NCI-H2196 treated with DMSO at 0.1 percent for 48 hours (cell line): ENCODE results near the gene ZNF536.

Experiments used
- DNase-seq: peaks from one replicate; lab custom pipeline; 2025; ENCODE audit not compliant: unreplicated experiment; lab: John Stamatoyannopoulos, UW

ZNF536 gene

GRCh38 chr19:30371960-30372824, at the start of gene ZNF536:
TSS of gene ZNF536 (plus strand) at chr19:30372384. CDS start at chr19:30443563, 71,179 bp downstream.
- DNase-seq, result no peak

GRCh38 chr19:30322641-30323320, 49.4 kb upstream of the ZNF536 start:
- DNase-seq, result no peak

- no peak for DNase-seq
These were observed 48.3 kb upstream of the ZNF536 start for GRCh38 chr19:30323904-30324303.

- no peak for DNase-seq
These were observed 47.2 kb upstream of the ZNF536 start for GRCh38 chr19:30324982-30325381.

- no peak for DNase-seq
These were observed 46.4 kb upstream of the ZNF536 start for GRCh38 chr19:30325676-30326392.

GRCh38 chr19:30326393-30326710, 45.8 kb upstream of the ZNF536 start:
- DNase-seq, result no peak

GRCh38 chr19:30327331-30327730, 44.9 kb upstream of the ZNF536 start:
- no peak for DNase-seq

- no peak for DNase-seq
These were observed 44.1 kb upstream of the ZNF536 start for GRCh38 chr19:30328096-30328495.

- DNase-seq, result no peak
These were observed 41.9 kb upstream of the ZNF536 start for GRCh38 chr19:30330266-30330665.

GRCh38 chr19:30332445-30333234, 39.5 kb upstream of the ZNF536 start:
- no peak for DNase-seq

- DNase-seq, result no peak
These were observed 38.7 kb upstream of the ZNF536 start for GRCh38 chr19:30333291-30334065.

GRCh38 chr19:30334841-30335240, 37.3 kb upstream of the ZNF536 start:
- no peak for DNase-seq

- DNase-seq, result no peak
These were observed 36.8 kb upstream of the ZNF536 start for GRCh38 chr19:30335306-30335886.

GRCh38 chr19:30336290-30336689, 35.9 kb upstream of the ZNF536 start:
- DNase-seq, result no peak

- no peak for DNase-seq
These were observed 34.1 kb upstream of the ZNF536 start for GRCh38 chr19:30338041-30338456.

GRCh38 chr19:30338878-30339623, 33.1 kb upstream of the ZNF536 start:
- no peak for DNase-seq

- DNase-seq, result no peak
These were observed 32.3 kb upstream of the ZNF536 start for GRCh38 chr19:30339624-30340525.
